NB4 (cell line): Measurements from ENCODE around the gene INS.

ENCODE experiments used
- DNase-seq: peaks from one replicate; pipeline ENCODE4 v3.0.0; 2010; ENCODE audit warnings: low read depth
- H3K4me3 ChIP-seq: one replicate; pipeline ENCODE4 v1.5.1; 2011; ENCODE audit warnings: mild to moderate bottlenecking, low read depth, low read length, moderate library complexity
- MYC ChIP-seq: IDR thresholded peaks from 2 replicates; pipeline ENCODE4 v1.6.1; 2011; ENCODE audit warnings: low read depth, low read length
- POLR2A ChIP-seq: IDR thresholded peaks from 2 replicates; pipeline ENCODE4 v1.6.1; 2011; ENCODE audit warnings: mild to moderate bottlenecking; ENCODE audit not compliant: insufficient read length; ENCODE audit errors: extremely low read depth
- TF ChIP-seq, protein P1 (sequence below): IDR thresholded peaks from 2 replicates; pipeline ENCODE4 v1.6.1; 2011; ENCODE audit warnings: low read depth, low read length
- TF ChIP-seq, protein P2 (sequence below): IDR thresholded peaks from one replicate; pipeline ENCODE4 v1.5.1; 2012; ENCODE audit warnings: low read depth, low read length

Gene INS

DNA sequence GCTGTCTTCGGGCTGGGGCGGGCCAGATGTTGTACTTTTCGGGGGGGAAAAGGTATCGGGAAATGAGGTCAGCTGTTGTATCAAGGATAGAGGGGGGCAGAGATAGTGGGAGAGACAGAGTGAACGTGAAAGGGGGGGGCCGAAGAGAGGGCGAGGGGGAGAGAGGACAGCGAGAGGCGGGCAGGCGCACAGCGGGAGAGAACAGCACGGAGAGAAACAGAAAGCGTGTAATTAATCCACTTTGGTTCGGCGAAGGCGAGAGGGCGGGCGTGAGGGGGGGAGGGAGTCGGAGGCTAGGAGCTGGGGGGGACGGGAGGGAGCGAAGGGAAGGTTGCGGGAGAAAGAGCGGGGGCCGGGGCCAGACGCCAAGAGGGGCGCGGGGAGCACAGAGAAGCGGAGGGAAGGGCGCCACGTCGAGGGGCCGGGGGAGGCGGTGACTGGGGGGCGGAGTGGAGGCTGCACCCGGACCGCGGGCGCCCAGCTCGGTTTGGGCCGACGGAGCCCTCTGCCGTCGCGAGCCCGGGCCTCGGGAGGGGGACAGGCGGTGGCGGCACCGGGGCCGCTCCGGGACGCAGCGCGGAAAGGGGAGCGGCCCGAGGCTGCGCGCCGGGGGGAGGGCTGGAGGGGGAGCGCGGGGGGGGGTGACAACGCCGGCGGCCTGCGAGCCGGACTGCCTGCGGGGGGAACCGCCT lies 22.4 kb downstream of the INS start:
- no peak overlapping the region for H3K4me3 ChIP-seq
- TF ChIP-seq, protein P1, sequence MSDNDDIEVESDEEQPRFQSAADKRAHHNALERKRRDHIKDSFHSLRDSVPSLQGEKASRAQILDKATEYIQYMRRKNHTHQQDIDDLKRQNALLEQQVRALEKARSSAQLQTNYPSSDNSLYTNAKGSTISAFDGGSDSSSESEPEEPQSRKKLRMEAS: no peak
- TF ChIP-seq POLR2A (no peak), MYC (no peak)
- TF ChIP-seq, protein P2, sequence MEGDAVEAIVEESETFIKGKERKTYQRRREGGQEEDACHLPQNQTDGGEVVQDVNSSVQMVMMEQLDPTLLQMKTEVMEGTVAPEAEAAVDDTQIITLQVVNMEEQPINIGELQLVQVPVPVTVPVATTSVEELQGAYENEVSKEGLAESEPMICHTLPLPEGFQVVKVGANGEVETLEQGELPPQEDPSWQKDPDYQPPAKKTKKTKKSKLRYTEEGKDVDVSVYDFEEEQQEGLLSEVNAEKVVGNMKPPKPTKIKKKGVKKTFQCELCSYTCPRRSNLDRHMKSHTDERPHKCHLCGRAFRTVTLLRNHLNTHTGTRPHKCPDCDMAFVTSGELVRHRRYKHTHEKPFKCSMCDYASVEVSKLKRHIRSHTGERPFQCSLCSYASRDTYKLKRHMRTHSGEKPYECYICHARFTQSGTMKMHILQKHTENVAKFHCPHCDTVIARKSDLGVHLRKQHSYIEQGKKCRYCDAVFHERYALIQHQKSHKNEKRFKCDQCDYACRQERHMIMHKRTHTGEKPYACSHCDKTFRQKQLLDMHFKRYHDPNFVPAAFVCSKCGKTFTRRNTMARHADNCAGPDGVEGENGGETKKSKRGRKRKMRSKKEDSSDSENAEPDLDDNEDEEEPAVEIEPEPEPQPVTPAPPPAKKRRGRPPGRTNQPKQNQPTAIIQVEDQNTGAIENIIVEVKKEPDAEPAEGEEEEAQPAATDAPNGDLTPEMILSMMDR: no peak
- no peak for DNase-seq

DNA sequence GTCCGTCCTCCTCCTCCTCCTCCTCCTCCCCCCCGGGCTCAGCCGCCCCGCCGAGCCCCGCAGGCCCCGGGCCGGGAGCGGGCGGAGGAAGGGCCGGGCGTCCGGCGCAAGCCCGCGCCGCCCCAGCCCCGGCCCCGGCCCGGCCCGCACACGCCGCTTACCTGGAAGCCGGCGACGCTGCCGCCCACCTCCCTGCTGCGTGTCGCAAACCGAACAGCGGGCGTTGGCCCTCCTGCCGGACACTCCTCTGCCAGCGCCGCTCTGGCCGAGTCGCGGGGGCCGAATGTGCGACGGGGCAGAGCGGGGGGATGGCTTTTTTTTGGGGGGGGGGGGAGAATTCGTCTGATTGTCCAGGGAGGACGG lies 23.0 kb downstream of the INS start:
- TF ChIP-seq, protein P2: no peak
- TF ChIP-seq MYC (no peak), POLR2A (no peak)
- TF ChIP-seq, protein P1: no peak
- H3K4me3 ChIP-seq: no peak overlapping the region
- no peak for DNase-seq

DNA sequence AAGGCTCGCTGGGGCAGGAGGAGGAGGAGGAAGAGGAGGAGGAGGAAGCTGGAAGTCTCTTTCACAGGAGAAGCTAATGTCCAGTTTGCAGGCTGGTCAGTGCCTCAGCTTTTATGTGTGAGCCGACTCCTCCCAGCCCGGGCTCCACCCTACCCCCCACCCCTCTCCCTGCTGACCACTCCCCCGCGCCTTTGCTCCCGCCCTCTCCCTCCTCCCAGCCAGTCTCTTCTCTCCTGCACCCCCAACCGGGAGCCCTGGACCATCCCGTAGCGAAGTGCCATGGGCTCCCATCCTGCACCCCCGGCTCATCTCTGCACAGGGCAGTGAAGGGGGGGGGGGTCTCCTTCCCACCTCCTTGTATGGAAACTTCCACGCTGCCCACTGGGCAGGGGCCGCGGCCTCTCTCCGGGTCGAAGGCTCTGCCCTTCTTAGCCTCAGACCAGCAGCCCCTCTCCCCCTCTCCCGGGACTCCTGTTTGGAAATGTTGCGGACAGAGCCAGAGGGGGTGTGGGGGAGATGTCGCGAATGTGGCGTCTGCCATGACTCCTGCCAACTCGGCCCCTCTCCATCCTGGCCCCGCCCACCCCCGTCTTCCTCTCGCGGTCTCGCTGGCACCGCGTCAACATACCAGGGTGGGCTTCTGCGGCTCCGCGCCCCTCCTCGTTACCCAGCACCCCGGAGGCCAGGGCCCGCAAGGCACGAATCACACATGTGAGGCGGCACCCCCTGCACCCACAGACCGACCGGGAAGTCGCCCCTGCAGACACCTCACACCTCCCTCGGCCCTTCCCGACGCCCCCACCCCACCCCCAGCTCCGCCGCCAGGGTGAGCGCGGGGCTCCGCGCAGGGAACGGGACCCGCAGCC lies 23.6 kb downstream of the INS start:
- no peak overlapping the region for H3K4me3 ChIP-seq
- DNase-seq: no peak
- TF ChIP-seq MYC (no peak), POLR2A (no peak)
- TF ChIP-seq, protein P1: no peak
- TF ChIP-seq, protein P2: no peak

DNA sequence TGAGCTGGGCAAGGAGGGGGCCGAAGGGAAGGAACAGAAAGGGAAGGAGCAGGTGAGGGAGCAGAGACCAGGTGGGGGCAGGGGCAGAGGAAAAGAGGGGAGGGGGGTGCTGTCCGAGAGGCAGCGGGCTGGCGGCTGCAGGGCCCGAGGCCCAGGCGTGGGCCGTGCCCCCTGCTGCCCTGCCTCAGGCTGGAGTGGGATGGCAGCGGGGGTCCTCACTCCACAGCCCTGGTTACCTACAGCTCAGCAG lies 24.1 kb downstream of the INS start:
- TF ChIP-seq, protein P1: no peak
- TF ChIP-seq POLR2A: no peak
- TF ChIP-seq, protein P2: no peak
- no peak for TF ChIP-seq MYC
- no peak for DNase-seq
- H3K4me3 ChIP-seq: no peak overlapping the region

DNA sequence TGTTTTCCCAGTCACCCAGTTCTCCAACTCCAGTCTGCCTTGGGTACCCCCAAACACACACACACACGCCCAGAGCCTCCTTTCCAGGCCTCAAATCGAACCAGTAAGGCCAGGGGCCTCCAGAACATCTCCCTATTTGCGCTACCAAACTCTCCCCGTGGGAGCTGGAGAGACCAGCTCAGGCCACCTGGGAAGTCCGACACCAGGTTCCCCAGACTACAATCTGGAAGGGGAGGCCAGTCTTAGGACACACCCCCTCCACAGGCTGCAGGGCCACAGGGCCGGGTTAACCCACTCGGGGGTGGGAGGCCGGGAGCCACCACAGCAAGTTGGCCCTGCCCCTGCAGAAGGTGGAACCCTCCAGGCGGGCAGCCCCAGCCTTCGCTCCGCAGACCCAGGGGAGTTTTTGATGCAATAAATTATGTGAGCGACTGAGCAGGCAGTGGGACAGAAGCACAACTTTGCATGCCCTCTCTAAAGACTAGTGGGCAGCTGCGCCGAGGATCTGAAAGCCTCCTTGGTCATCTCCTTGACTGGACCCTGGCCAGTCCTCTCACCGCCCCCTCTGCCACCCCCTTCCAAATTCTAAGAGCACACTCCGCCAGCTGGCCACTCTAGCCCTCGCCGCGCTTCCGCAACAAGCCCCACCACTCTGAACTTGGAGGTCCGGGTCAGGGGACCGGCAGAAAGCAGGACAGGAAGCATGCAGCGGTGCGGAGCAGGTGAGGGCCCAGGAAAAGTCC lies 24.6 kb downstream of the INS start:
- TF ChIP-seq POLR2A (no peak), MYC (no peak)
- TF ChIP-seq, protein P2: no peak
- TF ChIP-seq, protein P1: no peak
- H3K4me3 ChIP-seq: no peak overlapping the region
- no peak for DNase-seq
